H7 (cell line): ENCODE measurements around the gene SLC25A42. TPM values are rescaled to one million over a fixed set of nuclear protein-coding genes. Genes with fewer than 3 reads are reported as not detected.
"Not testable (repeated sequence)": the region's sequence is repeated elsewhere in the genome, so short reads cannot be mapped to it uniquely, and the experiment has no call there.

ENCODE experiments used
- DNase-seq: peaks from one replicate; pipeline ENCODE4 v3.0.0; 2012
- H3K27me3 ChIP-seq: 2 replicates; pipeline ENCODE4 v1.6.0; 2011; ENCODE audit warnings: mild to moderate bottlenecking, low read length; ENCODE audit not compliant: control insufficient read depth, insufficient read depth
- H3K36me3 ChIP-seq: replicated peaks from 2 replicates; pipeline ENCODE4 v1.5.1; 2011; ENCODE audit warnings: low read length; ENCODE audit not compliant: control insufficient read depth, insufficient read depth
- H3K4me3 ChIP-seq: 2 replicates; pipeline ENCODE4 v1.5.1; 2011; ENCODE audit warnings: low read depth, mild to moderate bottlenecking, control low read depth, low read length, moderate library complexity; ENCODE audit not compliant: insufficient read depth
- total RNA-seq: library from RNA; depleted of rRNA; stranded (reverse); fragments of >200 nt; shearing (Covaris generic); gene quantifications from 2 replicates; pipeline ENCODE4 v1.2.3, GENCODE V29; 2014; rRNA removed

The SLC25A42 gene, protein sequence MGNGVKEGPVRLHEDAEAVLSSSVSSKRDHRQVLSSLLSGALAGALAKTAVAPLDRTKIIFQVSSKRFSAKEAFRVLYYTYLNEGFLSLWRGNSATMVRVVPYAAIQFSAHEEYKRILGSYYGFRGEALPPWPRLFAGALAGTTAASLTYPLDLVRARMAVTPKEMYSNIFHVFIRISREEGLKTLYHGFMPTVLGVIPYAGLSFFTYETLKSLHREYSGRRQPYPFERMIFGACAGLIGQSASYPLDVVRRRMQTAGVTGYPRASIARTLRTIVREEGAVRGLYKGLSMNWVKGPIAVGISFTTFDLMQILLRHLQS
- total RNA-seq, result 4.8 and 8.0 TPM in 2 replicates

DNA sequence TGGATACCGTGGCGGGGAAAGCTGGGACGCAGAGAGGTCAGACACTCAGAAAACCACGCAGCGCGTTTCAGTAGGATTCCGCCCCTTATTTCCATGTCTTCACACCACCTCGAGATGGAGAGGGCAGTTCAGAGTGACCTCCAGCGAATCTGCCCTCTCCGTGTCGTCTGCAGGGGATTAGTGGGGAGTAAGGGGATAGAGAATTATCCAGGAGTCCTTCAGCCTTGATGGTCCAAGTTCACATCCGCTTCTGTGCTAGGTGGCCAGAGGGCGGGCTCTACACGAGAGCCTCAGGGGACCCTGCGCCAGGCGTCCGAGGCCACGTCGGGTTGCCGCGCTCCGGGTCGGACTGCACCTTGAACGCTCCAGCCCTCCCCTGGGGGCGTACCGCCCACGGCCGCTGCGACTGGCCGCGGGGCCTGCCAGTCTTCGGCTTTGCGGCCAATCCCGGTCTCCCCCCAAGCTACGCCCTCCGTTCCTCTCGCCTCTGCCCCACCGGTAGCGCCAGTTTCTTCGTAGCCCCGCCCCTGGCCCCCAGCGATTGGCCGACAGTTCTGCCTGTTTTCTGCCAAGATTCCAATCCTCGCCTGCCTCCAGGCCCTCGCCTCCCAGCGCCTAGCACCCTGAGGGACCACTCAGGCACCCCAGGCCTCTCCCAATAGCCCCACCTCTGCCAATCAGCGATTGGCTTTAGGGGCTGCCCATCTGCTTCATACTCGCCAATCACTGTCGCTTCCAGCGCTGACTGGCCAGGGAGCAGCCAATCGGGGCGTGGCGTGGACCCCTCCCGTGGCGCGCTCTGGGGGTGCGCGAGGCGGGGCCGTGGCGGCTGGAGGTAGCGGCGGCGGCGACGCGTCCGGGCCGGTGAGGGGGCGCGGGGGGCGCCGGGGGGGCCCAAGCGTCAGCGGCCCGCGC is at the start of gene SLC25A42:
Gene SLC25A42 (plus strand): TSS at position 812 of the 915 bp plus-strand sequence. CDS start 32,131 bp downstream, outside the sequence.
- H3K27me3 ChIP-seq, result peaks cover 23% of the 10 kb centered on the region

DNA sequence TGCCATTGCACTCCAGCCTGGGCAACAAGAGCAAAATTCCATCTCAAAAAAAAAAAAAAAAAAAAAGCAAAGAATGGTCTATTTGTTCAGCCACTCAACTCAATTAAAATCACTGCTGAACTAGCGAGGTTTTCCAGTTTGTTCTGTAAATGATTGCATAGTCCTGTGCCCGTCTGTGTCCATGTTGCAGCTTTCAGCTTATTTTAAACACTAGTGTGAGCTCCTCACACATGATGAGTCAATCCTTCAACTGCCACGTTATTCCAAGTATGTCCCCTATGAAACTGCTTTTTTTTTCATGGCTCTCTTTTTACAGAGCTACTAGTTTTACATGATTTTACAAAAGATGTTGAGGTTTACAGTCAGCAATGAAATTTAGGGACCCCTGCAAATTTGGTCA is 42.7 kb upstream of the SLC25A42 start:
- DNase-seq, result no peak
- H3K27me3 ChIP-seq, result no peaks in the 10 kb centered on the region
- peaks cover 53% of the 10 kb centered on the region for H3K36me3 ChIP-seq
- H3K4me3 ChIP-seq, result no peak overlapping the region

More for the DNA sequence above, at the start of gene SLC25A42:
- DNase-seq, result peak; percentile 100
- Histone ChIP-seq H3K36me3 (no peaks in the 10 kb centered on the region; the same call in 1 of the 2 replicates), H3K4me3 (peak within 1 kb of the TSS; percentile 63)

DNA sequence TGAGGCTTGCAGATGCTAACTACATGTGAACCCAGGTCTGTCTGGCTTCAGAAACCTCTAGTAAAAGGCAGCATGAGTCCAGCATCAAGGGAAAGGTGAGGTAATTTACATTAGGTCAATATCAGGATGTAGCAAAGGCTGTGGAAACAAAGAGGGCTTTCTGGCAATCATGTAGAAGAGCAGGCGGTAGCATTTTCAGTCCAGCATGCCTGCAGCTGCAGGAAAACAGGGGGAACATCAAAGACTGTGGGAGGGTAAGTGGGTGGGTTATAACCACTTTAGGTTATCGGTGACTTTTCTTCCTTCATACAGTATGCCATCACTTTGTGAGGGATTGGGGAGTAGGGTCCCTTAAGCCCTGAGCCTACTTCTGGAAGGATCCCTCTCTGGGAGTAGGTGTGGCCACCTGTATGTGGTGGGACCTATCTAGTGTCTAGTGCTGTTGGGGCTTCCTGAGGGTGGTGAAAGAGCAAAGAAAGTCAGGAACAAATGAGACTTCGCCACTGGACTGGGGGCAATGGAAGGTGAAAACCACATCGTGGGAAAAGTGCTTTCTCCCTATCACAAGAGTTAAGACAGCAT is 41.3 kb upstream of the SLC25A42 start:
- DNase-seq, result no peak
- Histone ChIP-seq H3K27me3 (no peaks in the 10 kb centered on the region), H3K36me3 (peaks cover 57% of the 10 kb centered on the region), H3K4me3 (no peak overlapping the region)

DNA sequence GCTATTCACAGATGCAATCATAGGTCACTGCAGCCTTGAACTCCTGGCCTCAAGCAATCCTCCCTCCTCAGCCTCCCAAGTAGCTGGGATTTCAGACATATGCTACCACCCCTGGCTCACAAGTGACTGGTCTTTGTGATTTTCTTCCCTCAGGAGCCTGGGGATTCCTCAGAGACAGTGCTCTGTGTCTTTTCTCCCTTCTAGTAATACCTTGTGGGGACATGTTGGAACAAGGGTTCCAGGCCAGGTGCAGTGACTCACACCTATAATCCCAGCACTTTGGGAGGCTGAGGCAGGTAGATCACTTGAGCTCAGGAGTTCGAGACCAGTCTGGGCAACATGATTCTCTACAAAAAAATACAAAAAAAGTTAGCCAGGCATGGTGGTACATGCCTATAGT is 40.4 kb upstream of the SLC25A42 start:
- not testable (repeated sequence) for H3K4me3 ChIP-seq, H3K27me3 ChIP-seq, DNase-seq
- H3K36me3 ChIP-seq, result peaks cover 57% of the 10 kb centered on the region

DNA sequence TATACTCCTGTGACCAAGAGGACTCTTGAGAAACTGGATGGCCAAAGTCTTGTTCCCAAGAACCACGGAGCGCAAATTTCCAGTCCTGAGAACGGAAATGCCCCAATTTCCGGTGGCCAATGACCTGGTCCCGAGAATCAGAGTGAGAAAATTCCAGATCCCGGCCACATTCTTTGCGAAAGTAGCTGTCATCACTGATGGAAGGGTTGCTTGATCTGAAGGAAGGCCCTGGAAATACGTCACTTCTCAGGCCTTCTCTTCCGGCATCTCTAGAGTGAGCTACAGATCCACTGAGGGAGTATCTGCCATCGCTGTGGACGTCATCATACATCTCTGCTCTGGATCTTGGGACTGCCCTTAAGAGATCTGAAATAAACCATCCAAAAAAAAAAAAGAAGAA is 37.9 kb upstream of the SLC25A42 start:
- Histone ChIP-seq H3K4me3 (no peak overlapping the region), H3K27me3 (no peaks in the 10 kb centered on the region), H3K36me3 (peaks cover 55% of the 10 kb centered on the region)
- peak; percentile 2 for DNase-seq

DNA sequence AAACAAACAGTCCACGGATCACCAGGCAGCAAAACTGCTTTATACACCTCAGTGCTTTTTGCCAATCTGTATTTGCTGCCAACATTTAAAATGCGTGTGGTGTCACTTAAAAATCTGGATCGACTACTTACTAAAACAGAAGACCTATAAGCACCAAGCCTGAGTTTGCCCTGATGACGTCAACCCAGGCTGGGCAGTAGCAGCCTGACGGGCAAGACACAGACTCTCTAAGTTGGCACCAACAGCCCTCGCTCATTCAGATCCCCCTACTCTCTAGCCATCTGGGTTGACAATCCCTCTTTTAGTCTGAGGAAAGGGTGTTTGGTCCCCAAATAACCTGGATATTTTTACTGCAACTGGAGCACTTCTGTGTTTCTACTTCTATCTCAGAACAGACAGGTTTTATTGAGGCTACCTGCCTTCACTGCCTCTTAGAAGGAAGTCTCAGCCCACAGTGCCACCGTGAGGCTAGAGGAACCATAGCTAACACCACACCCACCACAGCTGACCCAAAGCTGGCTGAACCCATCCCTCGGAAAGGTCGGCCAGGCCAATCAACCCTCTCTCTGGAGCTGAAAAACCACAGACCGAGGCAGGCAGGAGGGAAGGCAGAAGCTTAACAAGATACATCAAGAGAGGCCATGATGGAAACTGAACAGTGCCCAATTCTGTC is 37.4 kb upstream of the SLC25A42 start:
- Histone ChIP-seq H3K27me3 (no peaks in the 10 kb centered on the region), H3K4me3 (no peak overlapping the region), H3K36me3 (peaks cover 56% of the 10 kb centered on the region)
- DNase-seq, result peak; percentile 3

DNA sequence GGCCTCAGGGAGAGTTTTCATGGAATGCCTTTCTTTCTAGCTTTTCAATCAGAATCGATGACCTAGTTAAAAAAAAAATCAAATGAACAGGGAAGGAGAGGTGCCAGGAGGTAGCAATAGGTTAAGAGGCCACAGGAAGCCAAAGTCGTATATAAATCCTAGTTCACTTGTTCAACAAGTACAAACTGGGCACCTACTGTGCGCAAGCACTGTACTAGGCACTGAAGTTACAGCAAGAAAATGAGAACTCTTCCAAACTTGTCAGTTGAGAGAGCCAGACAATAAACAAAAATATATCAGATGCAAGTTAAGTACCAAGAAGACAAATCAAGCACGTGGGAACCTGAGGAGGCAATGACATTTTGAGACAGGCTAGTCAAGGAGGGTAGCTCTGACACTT is 36.6 kb upstream of the SLC25A42 start:
- Histone ChIP-seq H3K4me3 (no peak overlapping the region), H3K27me3 (no peaks in the 10 kb centered on the region), H3K36me3 (peaks cover 56% of the 10 kb centered on the region)
- no peak for DNase-seq

DNA sequence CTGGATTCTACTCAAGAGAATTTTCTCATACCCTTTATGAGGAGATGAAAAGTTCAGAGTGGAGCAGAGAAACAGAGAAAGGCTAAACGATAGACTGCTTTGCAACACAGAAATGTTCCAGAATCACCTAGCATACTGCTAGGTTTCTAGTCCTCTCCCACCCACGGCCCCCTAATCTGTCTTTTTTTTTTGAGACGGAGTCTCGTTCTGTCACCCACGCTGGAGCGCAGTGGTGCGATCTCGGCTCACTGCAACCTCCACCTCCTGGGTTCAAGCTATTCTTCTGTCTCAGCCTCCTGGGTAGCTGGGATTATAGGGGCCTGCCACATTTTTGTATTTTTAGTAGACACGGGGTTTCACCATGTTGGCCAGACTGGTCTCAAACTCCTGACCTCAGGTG is 35.3 kb upstream of the SLC25A42 start:
- peaks cover 45% of the 10 kb centered on the region for H3K36me3 ChIP-seq
- DNase-seq, result no peak
- H3K4me3 ChIP-seq, result no peak overlapping the region
- H3K27me3 ChIP-seq, result no peaks in the 10 kb centered on the region

DNA sequence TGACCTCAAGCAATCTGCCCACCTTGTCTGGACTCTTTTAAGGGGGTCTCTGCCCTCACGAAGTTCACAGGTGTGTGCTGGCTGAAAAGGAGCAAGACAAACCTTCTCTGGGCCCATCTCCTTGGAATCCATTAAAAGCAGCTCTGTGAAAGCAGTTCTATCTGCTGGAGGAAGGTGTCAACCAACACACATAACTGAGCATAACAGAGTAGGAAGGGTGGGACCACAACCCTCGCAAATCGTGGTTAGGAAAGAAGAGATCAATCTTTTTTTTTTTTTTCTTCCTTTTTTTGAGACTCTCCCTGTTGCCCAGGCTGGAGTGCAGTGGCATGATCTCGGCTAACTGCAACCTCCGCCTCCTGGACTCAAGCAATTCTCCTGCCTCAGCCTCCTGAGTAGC is 31.9 kb upstream of the SLC25A42 start:
- peaks cover 21% of the 10 kb centered on the region for H3K36me3 ChIP-seq
- H3K4me3 ChIP-seq, result no peak overlapping the region

DNA sequence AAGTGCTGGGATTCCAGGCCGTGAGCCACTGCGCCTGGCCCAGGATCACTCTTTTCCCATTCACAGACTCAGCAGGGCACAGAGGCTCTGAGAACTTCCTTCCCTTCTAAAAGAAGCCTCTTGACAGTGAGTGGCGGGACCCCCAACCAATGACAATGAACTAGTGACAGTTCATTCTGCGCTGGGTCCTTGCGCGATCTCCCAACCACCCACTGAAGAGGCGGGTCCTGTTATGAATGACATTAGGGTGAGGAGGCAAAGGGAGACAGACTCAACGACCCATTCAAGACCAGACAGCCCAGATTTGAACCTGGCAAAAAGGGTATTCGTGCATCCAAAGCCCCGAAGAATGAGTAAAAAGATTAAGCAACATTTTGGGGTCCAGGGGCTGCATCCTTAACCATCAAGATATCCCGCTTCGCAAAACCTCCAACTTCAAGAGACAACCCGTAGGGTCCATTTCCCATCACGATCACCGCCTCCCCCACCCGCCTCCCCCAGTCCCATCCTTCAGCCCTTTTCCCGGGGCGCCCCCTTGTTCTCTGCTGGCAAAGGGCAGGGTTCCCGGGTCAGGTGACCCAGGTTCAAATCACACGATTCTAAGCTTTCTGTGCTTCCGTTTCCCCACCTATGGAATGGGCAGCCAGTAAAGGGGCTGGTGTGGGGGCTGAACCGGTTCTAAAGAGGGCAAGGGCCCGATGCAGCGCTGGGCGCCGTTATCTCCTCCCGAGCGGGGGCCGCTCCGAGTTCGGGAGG is 31.2 kb upstream of the SLC25A42 start:
- Histone ChIP-seq H3K27me3 (no peaks in the 10 kb centered on the region), H3K4me3 (peak overlapping the region; percentile 88), H3K36me3 (peaks cover 16% of the 10 kb centered on the region)
- DNase-seq, result peak; percentile 96

More for the DNA sequence above, 31.9 kb upstream of the SLC25A42 start:
- DNase-seq, result peak; percentile 26
- H3K27me3 ChIP-seq, result no peaks in the 10 kb centered on the region

DNA sequence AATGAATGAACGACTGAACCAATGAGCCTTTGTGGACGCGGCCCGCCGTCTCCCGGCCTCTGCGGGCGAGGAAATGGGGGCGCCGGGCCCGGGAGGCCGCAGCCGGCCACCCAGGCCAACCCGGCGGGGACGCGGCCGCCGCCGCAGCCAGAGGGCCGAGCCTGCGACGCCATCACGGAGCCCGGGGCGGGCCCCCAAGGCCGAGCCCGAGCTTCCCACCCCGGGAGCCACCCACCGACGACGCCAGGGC is 30.7 kb upstream of the SLC25A42 start:
- H3K4me3 ChIP-seq, result peak overlapping the region; percentile 88
- no peaks in the 10 kb centered on the region for H3K27me3 ChIP-seq
- peaks cover 15% of the 10 kb centered on the region for H3K36me3 ChIP-seq
- no peak for DNase-seq

DNA sequence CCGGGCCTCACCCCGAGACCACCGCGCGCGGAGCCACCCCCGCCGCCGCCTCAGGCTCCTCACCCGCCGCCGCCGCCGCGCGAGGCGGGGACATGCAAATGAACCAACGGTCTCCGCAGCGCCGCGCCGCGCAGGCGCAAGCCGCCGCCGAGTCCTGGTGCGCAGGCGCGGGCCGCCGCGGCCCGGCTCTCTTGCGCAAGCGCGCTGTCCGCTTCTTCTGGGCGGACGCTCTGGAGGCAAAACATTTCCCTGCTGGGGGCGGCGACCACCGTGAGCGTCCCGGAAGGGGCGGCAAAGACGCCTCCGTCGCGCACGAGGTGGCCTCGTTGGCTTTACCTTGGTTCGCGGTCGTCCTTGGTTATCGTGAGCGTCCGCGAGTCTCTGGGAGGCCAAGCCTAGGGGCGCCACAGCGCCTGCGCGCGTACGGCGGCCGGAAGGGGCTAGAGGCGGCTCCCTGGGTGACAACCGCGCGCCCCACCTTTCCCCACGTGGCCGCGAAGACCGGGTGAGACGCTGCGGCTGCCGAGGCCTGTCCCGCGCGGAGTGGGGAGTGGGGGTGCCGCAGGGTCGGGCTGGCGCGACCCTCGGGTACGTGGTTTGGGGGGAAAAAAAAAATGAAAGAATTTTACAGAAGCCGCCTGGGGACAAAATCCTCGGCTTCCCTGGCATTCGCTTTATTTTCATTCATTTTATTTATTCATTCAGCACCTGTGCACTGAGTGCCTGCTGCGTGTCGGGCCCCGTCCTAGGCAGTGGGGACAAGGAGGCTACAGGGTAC is 30.2 kb upstream of the SLC25A42 start, which contains the start of the genes ARMC6 and SUGP2:
Gene ARMC6 (plus strand): TSS at position 178 of the 778 bp plus-strand sequence. CDS start 607 bp downstream, outside the sequence.
Gene SUGP2 (minus strand): TSS at position 92 of the 778 bp plus-strand sequence. CDS start 2,446 bp downstream, outside the sequence.
- Histone ChIP-seq H3K27me3 (no peaks in the 10 kb centered on the region), H3K36me3 (peaks cover 11% of the 10 kb centered on the region), H3K4me3 (peak within 1 kb of the TSS; percentile 88)
- peak; percentile 99 for DNase-seq

DNA sequence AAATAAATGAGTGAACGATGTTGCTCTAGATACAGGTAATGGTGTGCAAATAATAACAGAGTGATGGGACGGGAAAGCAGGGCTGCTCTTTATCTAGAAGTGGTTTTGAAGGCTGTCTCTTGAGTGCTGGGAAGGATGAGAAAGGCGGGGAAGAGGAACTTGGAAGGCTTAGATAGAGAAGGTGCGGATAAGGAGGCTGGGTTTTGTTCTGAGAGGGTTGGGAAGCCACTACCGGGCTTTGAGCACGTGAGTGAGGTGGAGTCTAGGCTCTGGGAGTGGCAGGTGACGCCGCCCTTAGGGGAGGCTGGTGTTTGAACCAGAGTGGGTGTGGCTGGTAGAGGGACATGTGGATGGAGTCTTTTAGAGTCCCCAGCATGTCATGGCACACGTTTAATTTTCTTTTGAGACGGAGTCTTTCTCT is 29.6 kb upstream of the SLC25A42 start:
- Histone ChIP-seq H3K27me3 (no peaks in the 10 kb centered on the region), H3K4me3 (peak overlapping the region; percentile 88), H3K36me3 (peaks cover 11% of the 10 kb centered on the region)
- peak; percentile 90 for DNase-seq
